ENCODE results near the gene S100A7A.

- TF ChIP-seq, protein P1, sequence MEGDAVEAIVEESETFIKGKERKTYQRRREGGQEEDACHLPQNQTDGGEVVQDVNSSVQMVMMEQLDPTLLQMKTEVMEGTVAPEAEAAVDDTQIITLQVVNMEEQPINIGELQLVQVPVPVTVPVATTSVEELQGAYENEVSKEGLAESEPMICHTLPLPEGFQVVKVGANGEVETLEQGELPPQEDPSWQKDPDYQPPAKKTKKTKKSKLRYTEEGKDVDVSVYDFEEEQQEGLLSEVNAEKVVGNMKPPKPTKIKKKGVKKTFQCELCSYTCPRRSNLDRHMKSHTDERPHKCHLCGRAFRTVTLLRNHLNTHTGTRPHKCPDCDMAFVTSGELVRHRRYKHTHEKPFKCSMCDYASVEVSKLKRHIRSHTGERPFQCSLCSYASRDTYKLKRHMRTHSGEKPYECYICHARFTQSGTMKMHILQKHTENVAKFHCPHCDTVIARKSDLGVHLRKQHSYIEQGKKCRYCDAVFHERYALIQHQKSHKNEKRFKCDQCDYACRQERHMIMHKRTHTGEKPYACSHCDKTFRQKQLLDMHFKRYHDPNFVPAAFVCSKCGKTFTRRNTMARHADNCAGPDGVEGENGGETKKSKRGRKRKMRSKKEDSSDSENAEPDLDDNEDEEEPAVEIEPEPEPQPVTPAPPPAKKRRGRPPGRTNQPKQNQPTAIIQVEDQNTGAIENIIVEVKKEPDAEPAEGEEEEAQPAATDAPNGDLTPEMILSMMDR (conservative IDR thresholded peaks at IDR 0.05): no peak
- TF ChIP-seq ZFX (IDR thresholded peaks at IDR 0.05): no peak
These were observed 14.2 kb downstream of the S100A7A start for GRCh38 chr1:153430561-153430960.
